Measurements from ENCODE around the gene KRTCAP2. TPM values are rescaled to one million over a fixed set of nuclear protein-coding genes. Genes with fewer than 3 reads are reported as not detected.
A peak's percentile ranks its signal among the peaks of the same experiment; 100 is the strongest.

The KRTCAP2 gene
- total RNA-seq, 1 donor from 2014 or later = 150 TPM

DNA sequence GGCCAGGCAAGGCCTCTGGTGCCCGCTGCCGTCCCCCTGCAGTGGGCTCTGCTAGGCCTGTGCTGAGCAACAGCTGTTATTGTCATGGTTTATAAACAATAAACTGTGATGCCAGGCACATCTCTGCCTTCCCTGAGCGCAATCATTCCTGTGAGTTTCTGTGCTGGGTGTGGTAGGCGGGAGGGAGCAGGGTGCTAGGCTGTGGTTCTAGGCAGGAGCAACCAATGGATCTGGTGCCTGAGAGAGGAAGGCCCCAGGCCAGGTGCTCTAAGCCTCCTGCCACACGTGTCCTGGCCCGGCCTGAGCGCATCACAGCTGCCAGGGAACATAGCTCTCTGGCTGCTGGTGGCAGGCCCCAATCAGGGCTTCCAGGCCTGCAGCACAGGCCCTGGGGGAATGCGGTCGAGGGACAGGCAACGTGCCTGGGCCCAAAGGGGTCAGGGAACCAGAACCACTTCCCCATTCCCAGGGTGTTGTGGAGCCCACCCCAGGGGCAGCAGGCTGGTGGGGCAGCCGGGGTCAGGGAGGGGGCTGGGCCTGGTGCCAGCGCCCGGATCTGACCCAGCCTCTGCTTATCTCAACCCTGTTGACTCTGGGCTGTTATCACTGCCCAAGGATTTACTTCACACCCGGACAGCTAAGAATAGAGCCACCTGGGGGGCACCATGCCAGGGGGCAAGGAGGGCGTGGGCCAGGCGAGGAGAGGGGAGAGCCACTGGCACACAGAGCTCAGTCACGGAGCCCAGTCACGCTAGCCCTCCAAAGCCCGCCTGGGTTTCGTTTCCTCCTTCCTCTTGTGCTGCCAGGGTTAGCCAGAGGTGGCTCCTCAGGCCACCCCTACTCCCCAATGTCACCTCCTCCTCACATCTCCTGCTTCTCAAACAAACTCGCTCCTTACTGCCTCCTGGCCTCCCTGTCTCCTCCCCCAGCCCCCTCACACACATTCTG, 12.0 kb upstream of the KRTCAP2 start:
- no peak for DNase-seq (ENCODE audit: extremely low read depth, low read depth, low spot score)

GRCh38 chr1:155184351-155184811, 11.3 kb upstream of the KRTCAP2 start:
- DNase-seq (ENCODE audit: extremely low read depth, low read depth, low spot score) = no peak

DNA sequence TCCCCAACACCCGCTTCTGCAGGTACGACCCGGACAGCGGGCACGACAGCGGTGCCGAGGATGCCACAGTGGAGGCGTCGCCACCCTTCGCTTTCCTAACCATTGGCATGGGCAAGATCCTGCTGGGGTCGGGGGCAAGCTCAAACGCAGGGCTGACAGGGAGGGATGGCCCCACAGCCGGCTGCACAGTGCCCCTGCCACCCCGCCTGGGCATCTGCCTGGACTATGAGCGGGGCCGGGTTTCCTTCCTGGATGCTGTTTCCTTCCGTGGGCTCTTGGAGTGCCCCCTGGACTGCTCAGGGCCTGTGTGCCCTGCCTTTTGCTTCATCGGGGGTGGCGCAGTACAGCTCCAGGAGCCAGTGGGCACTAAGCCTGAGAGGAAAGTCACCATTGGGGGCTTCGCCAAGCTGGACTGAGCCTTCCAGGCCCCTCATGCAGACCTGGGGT, 10.7 kb upstream of the KRTCAP2 start:
- DNase-seq (ENCODE audit: extremely low read depth, low read depth, low spot score) = no peak

GRCh38 chr1:155182052-155182550, 9.0 kb upstream of the KRTCAP2 start:
- no peak for DNase-seq (ENCODE audit: extremely low read depth, low read depth, low spot score)

GRCh38 chr1:155181371-155182051, 8.4 kb upstream of the KRTCAP2 start:
- DNase-seq (ENCODE audit: extremely low read depth, low read depth, low spot score) = no peak

- no peak for DNase-seq (ENCODE audit: extremely low read depth, low read depth, low spot score)
These were observed 6.3 kb upstream of the KRTCAP2 start for GRCh38 chr1:155179112-155180031.

GRCh38 chr1:155178441-155179111, 5.5 kb upstream of the KRTCAP2 start:
- no peak for DNase-seq (ENCODE audit: extremely low read depth, low read depth, low spot score)

DNA sequence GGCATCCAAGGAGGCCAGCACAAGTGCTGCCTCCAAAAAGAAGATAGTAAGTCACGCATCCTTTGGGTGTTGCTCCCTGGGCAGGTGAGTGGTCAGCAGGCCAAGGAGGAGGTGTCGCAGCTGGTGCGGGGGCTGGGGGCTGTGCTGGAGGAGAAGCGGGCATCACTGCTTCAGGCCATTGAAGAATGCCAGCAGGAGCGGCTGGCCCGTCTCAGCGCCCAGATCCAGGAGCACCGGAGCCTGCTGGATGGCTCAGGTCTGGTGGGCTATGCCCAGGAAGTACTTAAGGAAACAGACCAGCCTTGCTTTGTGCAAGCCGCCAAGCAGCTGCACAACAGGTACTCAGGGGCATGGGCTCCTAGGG, 4.8 kb upstream of the KRTCAP2 start:
- DNase-seq (ENCODE audit: extremely low read depth, low read depth, low spot score) = no peak

DNA sequence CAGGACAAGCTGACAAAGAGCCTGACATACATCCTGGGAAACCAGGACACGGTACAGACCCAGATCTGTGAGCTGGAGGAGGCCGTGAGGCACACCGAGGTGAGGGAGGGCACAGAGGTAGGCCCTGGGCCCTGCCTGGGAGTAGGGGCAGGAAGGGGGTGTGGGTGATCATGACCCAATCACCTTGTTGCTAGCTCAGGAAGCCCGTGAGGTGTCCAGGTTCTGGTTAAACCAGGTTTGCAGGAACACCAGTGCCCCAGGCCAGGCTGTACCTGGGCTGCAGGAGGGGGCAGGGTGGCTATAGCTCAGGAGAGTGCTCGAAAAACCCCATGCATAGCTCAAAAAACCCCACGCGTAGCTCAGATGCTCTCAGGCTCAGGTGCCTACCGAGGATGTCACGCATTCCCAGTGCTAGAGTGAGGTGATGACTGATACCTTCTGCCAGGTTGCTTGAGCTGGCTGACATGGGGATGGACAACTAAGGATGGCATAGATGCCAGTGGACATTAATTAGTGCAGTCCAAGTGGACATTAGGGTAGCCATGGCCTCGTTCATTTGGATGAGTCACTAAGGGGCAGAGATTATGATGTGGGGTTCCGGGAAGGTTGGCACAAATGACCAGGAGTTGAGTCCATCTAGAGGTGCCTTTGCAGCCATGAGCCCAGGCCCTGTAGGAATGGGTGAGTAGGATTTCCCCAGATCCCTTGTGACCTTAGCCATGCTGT, 4.3 kb upstream of the KRTCAP2 start:
- no peak for DNase-seq (ENCODE audit: extremely low read depth, low read depth, low spot score)

- peak; percentile 20 for DNase-seq (ENCODE audit: extremely low read depth, low read depth, low spot score)
These were observed 3.5 kb upstream of the KRTCAP2 start for GRCh38 chr1:155176544-155177071.

DNA sequence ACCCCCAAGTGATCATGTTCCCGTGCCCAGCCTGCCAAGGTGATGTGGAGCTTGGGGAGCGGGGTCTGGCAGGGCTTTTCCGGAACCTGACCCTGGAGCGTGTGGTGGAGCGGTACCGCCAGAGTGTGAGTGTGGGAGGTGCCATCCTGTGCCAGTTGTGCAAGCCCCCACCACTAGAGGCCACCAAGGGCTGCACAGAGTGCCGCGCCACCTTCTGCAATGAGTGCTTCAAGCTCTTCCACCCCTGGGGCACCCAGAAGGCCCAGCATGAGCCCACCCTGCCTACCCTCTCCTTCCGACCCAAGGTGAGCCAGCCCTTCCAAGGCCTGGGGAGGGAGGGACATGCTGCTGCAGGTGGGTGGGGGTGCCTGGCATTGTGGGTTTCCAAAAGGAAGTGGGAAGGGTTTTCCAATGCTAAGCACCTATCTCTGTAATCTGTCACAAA, 2.8 kb upstream of the KRTCAP2 start:
- no peak for DNase-seq (ENCODE audit: extremely low read depth, low read depth, low spot score)

GRCh38 chr1:155175281-155175926, 2.3 kb upstream of the KRTCAP2 start:
- DNase-seq (ENCODE audit: extremely low read depth, low read depth, low spot score) = no peak

DNA sequence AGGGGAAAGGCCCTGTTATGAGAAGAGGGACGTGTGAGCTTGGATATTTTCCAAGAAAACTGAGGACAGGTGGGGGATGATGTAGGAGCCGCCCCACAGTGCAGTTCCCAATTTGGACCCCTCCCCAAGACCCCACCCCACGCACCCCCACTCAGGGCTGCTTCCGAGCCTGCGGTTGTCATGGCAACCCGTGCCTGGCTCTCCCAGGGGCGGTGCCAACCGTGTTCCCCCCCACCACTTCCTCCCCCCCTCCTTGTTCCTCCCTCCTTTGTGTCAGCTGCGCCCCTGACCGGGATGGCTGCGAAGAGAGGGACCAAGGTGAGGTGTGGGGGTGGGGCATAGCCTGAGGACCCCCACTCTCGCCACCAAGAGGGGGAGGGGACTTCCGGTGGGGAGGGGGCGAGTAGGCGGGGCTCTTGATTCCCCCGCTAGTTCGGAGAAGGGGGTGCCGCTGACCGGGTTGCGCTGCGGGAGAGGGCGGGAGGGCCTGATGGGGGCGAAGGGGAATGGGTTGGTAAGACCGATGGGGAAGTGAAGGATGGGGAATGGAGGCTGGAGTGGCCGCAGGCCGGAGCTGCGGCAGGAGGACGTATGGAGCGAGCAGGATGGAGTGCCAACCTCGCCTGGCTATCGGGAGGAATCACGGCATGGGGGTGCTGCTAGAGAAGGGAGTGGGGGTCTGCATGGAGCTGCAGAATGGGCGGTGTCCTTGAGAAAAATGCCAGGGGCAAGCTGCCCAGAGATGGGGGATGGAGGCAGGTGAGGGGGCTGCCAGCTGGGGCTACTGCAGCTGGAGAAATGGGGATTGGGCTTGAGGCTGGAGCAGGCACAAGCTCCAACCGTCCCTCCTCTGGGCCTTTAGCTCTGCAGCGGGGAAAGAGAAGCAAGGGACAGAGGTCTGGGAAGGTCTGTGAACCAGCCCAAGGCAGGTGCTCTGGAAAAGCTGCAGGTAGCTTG, 1.5 kb upstream of the KRTCAP2 start:
- DNase-seq (ENCODE audit: extremely low read depth, low read depth, low spot score) = no peak

- DNase-seq (ENCODE audit: extremely low read depth, low read depth, low spot score) = no peak
These were observed 597 bp upstream of the KRTCAP2 start, which contains the start of gene TRIM46 for GRCh38 chr1:155173478-155174323. Gene TRIM46, plus strand, starts transcription at chr1:155173849. Its CDS starts 118 bp downstream, at chr1:155173967.

- no peak for DNase-seq (ENCODE audit: extremely low read depth, low read depth, low spot score)
These were observed 1.0 kb downstream of the KRTCAP2 start for GRCh38 chr1:155171836-155172731.

All from glomerular endothelial cell (primary cell).